Smooth muscle cell (in vitro differentiated cells): ENCODE results near the gene POLN. TPM values are rescaled to one million over a fixed set of nuclear protein-coding genes. Genes with fewer than 3 reads are reported as not detected.

Experiments
- DNase-seq: peaks from one replicate; lab custom pipeline; 2025; ENCODE audit not compliant: unreplicated experiment; lab: John Stamatoyannopoulos, UW
- H2AFZ ChIP-seq: fragments of 200-600 bp; sonication (generic); 2 replicates; pipeline ENCODE4 v1.6.0; 2016; ENCODE audit warnings: antibody characterized with exemption, low read depth, mild to moderate bottlenecking
- H3F3A ChIP-seq: fragments of 200-600 bp; sonication (generic); 2 replicates; pipeline ENCODE4 v1.6.0; 2017; ENCODE audit warnings: antibody characterized with exemption, low read depth
- H3K27ac ChIP-seq: fragments of 200-600 bp; sonication (generic); 2 replicates; pipeline ENCODE4 v1.5.1; 2016; ENCODE audit warnings: low read depth, mild to moderate bottlenecking
- H3K27me3 ChIP-seq: fragments of 200-600 bp; sonication (generic); 2 replicates; pipeline ENCODE4 v1.6.1; 2016; ENCODE audit warnings: low read depth, mild to moderate bottlenecking
- H3K36me3 ChIP-seq: fragments of 200-600 bp; sonication (generic); 2 replicates; pipeline ENCODE4 v1.5.1; 2016; ENCODE audit warnings: low read depth
- H3K4me1 ChIP-seq: fragments of 200-600 bp; sonication (generic); 2 replicates; pipeline ENCODE4 v1.5.1; 2016; ENCODE audit warnings: low read depth
- H3K4me2 ChIP-seq: fragments of 200-600 bp; sonication (generic); 2 replicates; pipeline ENCODE4 v1.6.0; 2016; ENCODE audit warnings: mild to moderate bottlenecking
- H3K4me3 ChIP-seq: fragments of 200-600 bp; sonication (generic); 2 replicates; pipeline ENCODE4 v1.5.1; 2016; ENCODE audit warnings: mild to moderate bottlenecking
- H3K79me2 ChIP-seq: fragments of 200-600 bp; sonication (generic); 2 replicates; pipeline ENCODE4 v1.6.0; 2016; ENCODE audit warnings: low read depth, mild to moderate bottlenecking
- H3K9ac ChIP-seq: fragments of 200-600 bp; sonication (generic); 2 replicates; pipeline ENCODE4 v1.6.0; 2016; ENCODE audit warnings: low read depth
- H3K9me3 ChIP-seq: fragments of 200-600 bp; sonication (generic); replicated peaks from 2 replicates; pipeline ENCODE4 v1.5.1; 2016; ENCODE audit warnings: low read depth
- H4K20me1 ChIP-seq: fragments of 200-600 bp; sonication (generic); 2 replicates; pipeline ENCODE4 v1.6.0; 2016; ENCODE audit warnings: low read depth
- CTCF ChIP-seq: fragments of 200-600 bp; sonication (generic); IDR thresholded peaks from 2 replicates; pipeline ENCODE4 v1.5.1; 2017; ENCODE audit warnings: borderline replicate concordance, mild to moderate bottlenecking, antibody characterized with exemption; ENCODE audit not compliant: insufficient read depth, poor library complexity, severe bottlenecking
- WGBS: methylation state at CpG from one replicate; pipeline ENCODE4 v1.1.7; 2016; ENCODE audit warnings: low lambda C conversion rate; 5-methylcytosine and 5-hydroxymethylcytosine counted together
- polyA plus RNA-seq: library from polyadenylated mRNA; unstranded; fragments of >200 nt; fragmentation: Nextera tagmentation; extraction: Ambion mirVana; gene quantifications from 2 replicates; pipeline ENCODE4 v1.2.1, GENCODE V29; 2016
- total RNA-seq: library from RNA; depleted of rRNA; stranded (reverse); fragments of >200 nt; gene quantifications from 2 replicates; pipeline ENCODE4 v1.2.3, GENCODE V29; 2014

The POLN gene
- total and polyA plus RNA-seq, 2 experiments from 2014 or later, result 0.35 to 3.0 TPM

- WGBS, result 85% methylated on average over 11 of the region's 11 CpGs
- Histone ChIP-seq H3K27me3 (no peaks in the 10 kb centered on the region), H2AFZ (no peak overlapping the region), H3K4me3 (no peak overlapping the region), H3K9ac (no peak overlapping the region), H3K4me1 (no peaks in the 10 kb centered on the region), H3K4me2 (no peak overlapping the region), H3K79me2 (no peaks in the 10 kb centered on the region), H3F3A (no peaks in the 10 kb centered on the region), H4K20me1 (no peaks in the 10 kb centered on the region), H3K27ac (no peak overlapping the region), H3K9me3 (no peaks in the 10 kb centered on the region), H3K36me3 (no peaks in the 10 kb centered on the region)
- no peak for DNase-seq
- TF ChIP-seq CTCF, result no peak
These were observed 102.9 kb downstream of the POLN start for GRCh38 chr4:2138846-2139500.

- H4K20me1 ChIP-seq, result no peaks in the 10 kb centered on the region
- DNase-seq, result no peak
- no peak overlapping the region for H3K4me2 ChIP-seq
- no peaks in the 10 kb centered on the region for H3K27me3 ChIP-seq
- no peak for TF ChIP-seq CTCF
- no peaks in the 10 kb centered on the region for H3K79me2 ChIP-seq
- WGBS, result 94% methylated on average over 7 of the region's 7 CpGs
- no peaks in the 10 kb centered on the region for H3K9me3 ChIP-seq
- no peak overlapping the region for H3K9ac ChIP-seq
- no peak overlapping the region for H3K27ac ChIP-seq
- H2AFZ ChIP-seq, result no peak overlapping the region
- no peaks in the 10 kb centered on the region for H3F3A ChIP-seq
- H3K4me1 ChIP-seq, result no peaks in the 10 kb centered on the region
- no peak overlapping the region for H3K4me3 ChIP-seq
- no peaks in the 10 kb centered on the region for H3K36me3 ChIP-seq
These were observed 105.2 kb downstream of the POLN start for GRCh38 chr4:2136726-2137125.

GRCh38 chr4:2135083-2135482 is 106.8 kb downstream of the POLN start:
- Histone ChIP-seq H3K27ac (no peak overlapping the region), H3K9me3 (no peaks in the 10 kb centered on the region), H3K4me2 (no peak overlapping the region), H3K27me3 (no peaks in the 10 kb centered on the region), H3K9ac (no peak overlapping the region), H3F3A (no peaks in the 10 kb centered on the region), H3K4me1 (no peaks in the 10 kb centered on the region), H2AFZ (no peak overlapping the region), H3K79me2 (no peaks in the 10 kb centered on the region), H3K36me3 (no peaks in the 10 kb centered on the region), H3K4me3 (no peak overlapping the region), H4K20me1 (no peaks in the 10 kb centered on the region)
- no peak for DNase-seq
- TF ChIP-seq CTCF, result no peak
- 83% methylated on average over 8 of the region's 8 CpGs for WGBS

GRCh38 chr4:2132438-2132837 is 109.5 kb downstream of the POLN start:
- H3K4me1 ChIP-seq, result no peaks in the 10 kb centered on the region
- no peak overlapping the region for H3K4me3 ChIP-seq
- no peaks in the 10 kb centered on the region for H3K9me3 ChIP-seq
- H3K27me3 ChIP-seq, result no peaks in the 10 kb centered on the region
- no peak overlapping the region for H3K27ac ChIP-seq
- no peaks in the 10 kb centered on the region for H4K20me1 ChIP-seq
- TF ChIP-seq CTCF, result no peak
- no peaks in the 10 kb centered on the region for H3F3A ChIP-seq
- H3K9ac ChIP-seq, result no peak overlapping the region
- H3K4me2 ChIP-seq, result no peak overlapping the region
- no peaks in the 10 kb centered on the region for H3K79me2 ChIP-seq
- DNase-seq, result no peak
- H3K36me3 ChIP-seq, result no peaks in the 10 kb centered on the region
- no peak overlapping the region for H2AFZ ChIP-seq
